ENCODE measurements around the gene ATG5. TPM values are rescaled to one million over a fixed set of nuclear protein-coding genes. Genes with fewer than 3 reads are reported as not detected.
"Not testable (repeated sequence)": the region's sequence is repeated elsewhere in the genome, so short reads cannot be mapped to it uniquely, and the experiment has no call there.

The ATG5 gene
- total and polyA plus RNA-seq, 2 experiments from 2014 or later: 35.4 to 42.8 TPM

GRCh38 chr6:106252687-106253086 is 72.9 kb downstream of the ATG5 start:
- TF ChIP-seq EZH2 (IDR thresholded peaks at IDR 0.05; ENCODE audit: borderline replicate concordance) (no peak), CTCF (IDR thresholded peaks at IDR 0.05; ENCODE audit: poor library complexity) (no peak), EZH2phosphoT487 (IDR thresholded peaks at IDR 0.05; ENCODE audit: low read depth, severe bottlenecking, unreplicated experiment) (no peak)
- Histone ChIP-seq H3K27ac (no peak overlapping the region), H3K4me2 (no peak overlapping the region), H3K9me3 (ENCODE audit: low read depth) (no peaks in the 10 kb centered on the region), H3K27me3 (no peaks in the 10 kb centered on the region), H3K36me3 (replicated peaks; ENCODE audit: insufficient read depth, low read depth) (no peaks in the 10 kb centered on the region), H2AFZ (no peak overlapping the region), H3K4me1 (ENCODE audit: insufficient read depth) (no peaks in the 10 kb centered on the region), H4K20me1 (ENCODE audit: insufficient read depth, poor library complexity, severe bottlenecking) (no peaks in the 10 kb centered on the region), H3K9me2 (replicated peaks; ENCODE audit: insufficient read depth) (no peaks in the 10 kb centered on the region), H3K4me3 (no peak overlapping the region), H3K79me2 (peaks cover 13% of the 10 kb centered on the region)
- no peak for DNase-seq (ENCODE audit: low spot score)
- WGBS (ENCODE audit: low lambda C conversion rate, missing lambda C conversion rate): 76% methylated on average over 2 of the region's 2 CpGs

GRCh38 chr6:106251531-106252255 is 73.9 kb downstream of the ATG5 start:
- WGBS (ENCODE audit: low lambda C conversion rate, missing lambda C conversion rate): 95% methylated on average over 8 of the region's 8 CpGs
- not testable (repeated sequence) for H3K4me3 ChIP-seq; H2AFZ ChIP-seq; H4K20me1 ChIP-seq (ENCODE audit: insufficient read depth, poor library complexity, severe bottlenecking); H3K36me3 ChIP-seq (replicated peaks; ENCODE audit: insufficient read depth, low read depth); H3K4me1 ChIP-seq (ENCODE audit: insufficient read depth); H3K27me3 ChIP-seq; H3K4me2 ChIP-seq; H3K9me3 ChIP-seq (ENCODE audit: low read depth); H3K9me2 ChIP-seq (replicated peaks; ENCODE audit: insufficient read depth); DNase-seq (ENCODE audit: low spot score); H3K27ac ChIP-seq
- H3K79me2 ChIP-seq: peaks cover 13% of the 10 kb centered on the region

DNA sequence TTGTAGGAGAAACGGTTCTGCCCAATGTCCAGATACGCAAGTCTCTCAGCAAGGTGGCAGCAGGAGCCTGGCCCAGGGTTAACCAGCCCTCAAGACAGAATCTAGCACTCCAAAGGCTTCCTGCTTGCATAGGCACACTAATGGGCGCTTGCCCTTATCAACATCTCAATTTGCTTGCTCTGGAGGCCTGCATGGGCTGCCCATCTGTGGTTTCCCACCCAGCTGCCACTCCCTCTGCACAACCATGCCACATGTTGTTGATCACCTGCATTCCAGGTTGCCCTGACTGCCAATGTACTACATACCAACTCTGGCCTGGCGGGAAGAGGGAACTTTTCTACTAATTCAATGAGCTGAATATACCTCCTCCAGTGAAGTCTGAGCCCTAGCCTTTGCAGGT is 74.6 kb downstream of the ATG5 start:
- H3K4me3 ChIP-seq: no peak overlapping the region
- no peaks in the 10 kb centered on the region for H3K36me3 ChIP-seq (replicated peaks; ENCODE audit: insufficient read depth, low read depth)
- H2AFZ ChIP-seq: no peak overlapping the region
- TF ChIP-seq CTCF (IDR thresholded peaks at IDR 0.05; ENCODE audit: poor library complexity) (no peak), EZH2phosphoT487 (IDR thresholded peaks at IDR 0.05; ENCODE audit: low read depth, severe bottlenecking, unreplicated experiment) (no peak), EZH2 (IDR thresholded peaks at IDR 0.05; ENCODE audit: borderline replicate concordance) (no peak)
- H3K9me2 ChIP-seq (replicated peaks; ENCODE audit: insufficient read depth): no peaks in the 10 kb centered on the region
- H3K4me1 ChIP-seq (ENCODE audit: insufficient read depth): no peaks in the 10 kb centered on the region
- H3K79me2 ChIP-seq: peaks cover 13% of the 10 kb centered on the region
- 97% methylated on average over 4 of the region's 4 CpGs for WGBS (ENCODE audit: low lambda C conversion rate, missing lambda C conversion rate)
- H3K4me2 ChIP-seq: no peak overlapping the region
- no peaks in the 10 kb centered on the region for H4K20me1 ChIP-seq (ENCODE audit: insufficient read depth, poor library complexity, severe bottlenecking)
- DNase-seq (ENCODE audit: low spot score): no peak
- no peaks in the 10 kb centered on the region for H3K27me3 ChIP-seq
- no peaks in the 10 kb centered on the region for H3K9me3 ChIP-seq (ENCODE audit: low read depth)
- H3K27ac ChIP-seq: no peak overlapping the region

DNA sequence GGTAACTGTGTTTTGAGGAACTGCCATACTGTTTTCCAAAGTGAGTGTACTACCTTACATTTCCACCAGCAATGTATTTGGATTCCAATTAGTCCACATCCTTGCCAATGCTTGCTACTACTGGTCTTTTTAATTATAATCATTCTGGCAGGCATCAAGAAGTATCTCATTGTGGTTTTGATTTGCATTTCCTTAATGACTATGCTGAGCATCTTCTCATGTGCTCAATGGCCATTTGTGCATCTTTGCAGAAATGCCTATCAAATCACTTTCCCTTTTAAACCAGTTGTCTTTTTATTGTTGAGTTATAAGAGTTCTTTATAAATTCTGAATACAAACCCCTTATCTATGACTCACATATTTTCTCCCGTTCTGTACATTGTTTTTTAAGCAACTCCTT is 75.9 kb downstream of the ATG5 start:
- Histone ChIP-seq H3K9me3 (ENCODE audit: low read depth) (no peaks in the 10 kb centered on the region), H3K27ac (no peak overlapping the region), H3K79me2 (peaks cover 7% of the 10 kb centered on the region), H3K9me2 (replicated peaks; ENCODE audit: insufficient read depth) (no peaks in the 10 kb centered on the region), H3K27me3 (no peaks in the 10 kb centered on the region), H3K4me1 (ENCODE audit: insufficient read depth) (no peaks in the 10 kb centered on the region), H3K4me3 (no peak overlapping the region), H2AFZ (no peak overlapping the region), H3K36me3 (replicated peaks; ENCODE audit: insufficient read depth, low read depth) (no peaks in the 10 kb centered on the region), H3K4me2 (no peak overlapping the region), H4K20me1 (ENCODE audit: insufficient read depth, poor library complexity, severe bottlenecking) (no peaks in the 10 kb centered on the region)
- TF ChIP-seq EZH2 (IDR thresholded peaks at IDR 0.05; ENCODE audit: borderline replicate concordance) (no peak), CTCF (IDR thresholded peaks at IDR 0.05; ENCODE audit: poor library complexity) (no peak), EZH2phosphoT487 (IDR thresholded peaks at IDR 0.05; ENCODE audit: low read depth, severe bottlenecking, unreplicated experiment) (no peak)
- WGBS (ENCODE audit: low lambda C conversion rate, missing lambda C conversion rate): 88% methylated on average over 1 of the region's 1 CpG
- DNase-seq (ENCODE audit: low spot score): no peak
